Stimulated activated CD8-positive, alpha-beta memory T cell treated with anti-CD3 and anti-CD28 coated beads, Interleukin-12 subunit alpha, Interleukin-12 subunit beta, amount 100 ng/mL, for 4 hours (primary cell): ENCODE measurements around the gene GNB2.
A peak's percentile ranks its signal among the peaks of the same experiment; 100 is the strongest.
"Not testable (repeated sequence)": the region's sequence is repeated elsewhere in the genome, so short reads cannot be mapped to it uniquely, and the experiment has no call there.

ENCODE experiments used
- DNase-seq: peaks from one replicate; pipeline ENCODE4 v3.0.0-alpha.2; 2020; ENCODE audit warnings: low read depth

The GNB2 gene

GRCh38 chr7:100673302-100673941, at the start of gene GNB2:
Gene GNB2 (plus strand): TSS chr7:100673740. CDS start chr7:100676266, 2,526 bp downstream.
- peak; percentile 94 for DNase-seq

GRCh38 chr7:100623951-100624824, 49.4 kb upstream of the GNB2 start:
- no peak for DNase-seq

GRCh38 chr7:100626055-100626454, 47.5 kb upstream of the GNB2 start:
- DNase-seq: no peak

- peak; percentile 78 for DNase-seq
These were observed 46.9 kb upstream of the GNB2 start for GRCh38 chr7:100626530-100627237.

GRCh38 chr7:100627238-100627549, 46.3 kb upstream of the GNB2 start:
- no peak for DNase-seq

- no peak for DNase-seq
These were observed 44.3 kb upstream of the GNB2 start for GRCh38 chr7:100629117-100629716.

- DNase-seq: no peak
These were observed 43.5 kb upstream of the GNB2 start for GRCh38 chr7:100630066-100630465.

- DNase-seq: peak; percentile 36
These were observed 40.4 kb upstream of the GNB2 start for GRCh38 chr7:100632951-100633717.

- DNase-seq: no peak
These were observed 33.5 kb upstream of the GNB2 start for GRCh38 chr7:100639995-100640516.

GRCh38 chr7:100640517-100641440, 32.8 kb upstream of the GNB2 start:
- no peak for DNase-seq

GRCh38 chr7:100641463-100641859, 32.1 kb upstream of the GNB2 start, which contains the start of gene TFR2:
Gene TFR2 (minus strand): TSS chr7:100641552. CDS start chr7:100641509, 43 bp downstream.
- no peak for DNase-seq

- no peak for DNase-seq
These were observed 31.5 kb upstream of the GNB2 start for GRCh38 chr7:100641860-100642533.

- no peak for DNase-seq
These were observed 31.0 kb upstream of the GNB2 start for GRCh38 chr7:100642534-100642907.

- DNase-seq: no peak
These were observed 23.5 kb upstream of the GNB2 start for GRCh38 chr7:100649826-100650565.

GRCh38 chr7:100654908-100655831, 18.4 kb upstream of the GNB2 start:
- no peak for DNase-seq

- DNase-seq: no peak
These were observed 17.4 kb upstream of the GNB2 start, which contains the start of gene ACTL6B for GRCh38 chr7:100655908-100656674. Gene ACTL6B (minus strand): TSS chr7:100656448. CDS start chr7:100656354, 94 bp downstream.

- not testable (repeated sequence) for DNase-seq
These were observed 11.3 kb upstream of the GNB2 start for GRCh38 chr7:100662194-100662776.
